ENCODE measurements around the gene DEPDC5. TPM values are rescaled to one million over a fixed set of nuclear protein-coding genes. Genes with fewer than 3 reads are reported as not detected.
A peak's percentile ranks its signal among the peaks of the same experiment; 100 is the strongest.

The DEPDC5 gene
- polyA plus RNA-seq, 1 donor: 12.0 TPM

DNA sequence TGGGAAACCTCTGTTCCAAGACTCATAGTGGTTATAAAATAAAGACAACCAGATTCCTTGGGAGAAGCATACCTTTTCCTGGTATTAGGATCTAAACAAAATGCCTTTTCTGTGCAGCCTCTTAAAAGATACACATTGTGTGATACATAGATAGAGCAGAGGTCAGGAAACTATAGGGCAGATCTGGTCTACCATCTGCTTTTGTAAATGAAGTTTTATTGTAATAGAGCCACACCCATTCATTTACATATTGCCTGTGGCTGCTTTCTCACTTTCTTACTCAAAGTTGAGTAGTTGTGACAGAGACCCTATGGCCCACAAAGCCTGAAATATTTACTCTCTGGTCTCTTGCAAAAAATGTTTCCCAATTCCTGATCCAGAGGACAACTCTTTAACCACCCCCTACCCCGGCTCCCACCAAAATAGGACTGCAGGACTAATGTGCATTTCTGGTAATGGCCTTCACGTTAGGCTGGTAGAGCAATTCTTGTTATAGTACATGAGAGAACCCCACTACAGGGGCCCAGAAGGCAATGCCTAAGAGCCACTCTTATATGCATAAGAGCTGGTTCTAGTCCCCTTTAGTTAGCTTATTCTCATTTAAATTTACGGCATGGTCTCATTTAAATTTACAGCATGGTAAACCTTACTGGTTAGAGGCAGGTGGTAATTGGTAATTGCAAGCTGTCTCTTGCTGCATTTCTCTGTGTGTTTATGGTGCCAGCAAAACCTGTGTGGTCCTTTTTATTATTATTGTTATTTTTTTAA is 113.8 kb downstream of the DEPDC5 start:
- Histone ChIP-seq H3K36me3 (ENCODE audit: control insufficient read depth, insufficient read depth, low read length) (peaks cover 36% of the 10 kb centered on the region), H3K4me1 (ENCODE audit: control insufficient read depth, insufficient read depth, low read length) (no peaks in the 10 kb centered on the region), H3K9me3 (ENCODE audit: control insufficient read depth, low read depth, low read length) (no peaks in the 10 kb centered on the region), H3K27ac (ENCODE audit: low read length) (no peak overlapping the region), H3K27me3 (ENCODE audit: control insufficient read depth, insufficient read depth, low read length) (no peaks in the 10 kb centered on the region), H3K4me3 (ENCODE audit: low read length) (no peak overlapping the region)
- no CpG with 5 or more reads among the region's 3 CpGs for WGBS (ENCODE audit: insufficient coverage, low lambda C conversion rate)
- no peak for DNase-seq

- Histone ChIP-seq H3K4me1 (ENCODE audit: control insufficient read depth, insufficient read depth, low read length) (no peaks in the 10 kb centered on the region), H3K27ac (ENCODE audit: low read length) (no peak overlapping the region), H3K27me3 (ENCODE audit: control insufficient read depth, insufficient read depth, low read length) (no peaks in the 10 kb centered on the region), H3K36me3 (ENCODE audit: control insufficient read depth, insufficient read depth, low read length) (peaks cover 42% of the 10 kb centered on the region), H3K9me3 (ENCODE audit: control insufficient read depth, low read depth, low read length) (no peaks in the 10 kb centered on the region), H3K4me3 (ENCODE audit: low read length) (no peak overlapping the region)
- 100% methylated on average over 2 of the region's 5 CpGs for WGBS (ENCODE audit: insufficient coverage, low lambda C conversion rate)
- DNase-seq: no peak
These were observed 115.9 kb downstream of the DEPDC5 start for GRCh38 chr22:31869739-31870138.

GRCh38 chr22:31870890-31871289 is 117.1 kb downstream of the DEPDC5 start:
- Histone ChIP-seq H3K27me3 (ENCODE audit: control insufficient read depth, insufficient read depth, low read length) (no peaks in the 10 kb centered on the region), H3K27ac (ENCODE audit: low read length) (no peak overlapping the region), H3K4me1 (ENCODE audit: control insufficient read depth, insufficient read depth, low read length) (no peaks in the 10 kb centered on the region), H3K9me3 (ENCODE audit: control insufficient read depth, low read depth, low read length) (no peaks in the 10 kb centered on the region), H3K36me3 (ENCODE audit: control insufficient read depth, insufficient read depth, low read length) (peaks cover 43% of the 10 kb centered on the region), H3K4me3 (ENCODE audit: low read length) (no peak overlapping the region)
- DNase-seq: no peak
- 60% methylated on average over 1 of the region's 6 CpGs for WGBS (ENCODE audit: insufficient coverage, low lambda C conversion rate)

DNA sequence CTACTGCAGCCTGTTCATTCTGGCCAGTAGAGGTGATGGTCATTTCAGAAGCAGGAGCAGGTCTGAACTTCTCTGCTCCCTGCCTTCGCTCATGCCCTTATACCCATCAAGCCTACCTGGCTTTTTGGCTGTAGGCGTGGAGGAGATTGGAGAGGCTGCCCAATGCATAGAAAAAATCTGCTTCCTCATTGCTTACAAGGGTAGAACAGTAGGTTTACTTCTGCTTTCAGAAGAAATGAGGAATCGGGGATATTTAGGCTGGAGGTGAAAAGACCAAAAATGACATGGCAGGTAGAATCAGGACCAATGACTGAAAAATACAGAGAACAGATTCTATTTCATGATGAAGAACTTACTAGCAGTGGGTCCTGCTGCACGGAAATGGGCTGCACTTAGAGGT is 117.7 kb downstream of the DEPDC5 start:
- 90% methylated on average over 2 of the region's 4 CpGs for WGBS (ENCODE audit: insufficient coverage, low lambda C conversion rate)
- H3K27ac ChIP-seq (ENCODE audit: low read length): no peak overlapping the region

DNA sequence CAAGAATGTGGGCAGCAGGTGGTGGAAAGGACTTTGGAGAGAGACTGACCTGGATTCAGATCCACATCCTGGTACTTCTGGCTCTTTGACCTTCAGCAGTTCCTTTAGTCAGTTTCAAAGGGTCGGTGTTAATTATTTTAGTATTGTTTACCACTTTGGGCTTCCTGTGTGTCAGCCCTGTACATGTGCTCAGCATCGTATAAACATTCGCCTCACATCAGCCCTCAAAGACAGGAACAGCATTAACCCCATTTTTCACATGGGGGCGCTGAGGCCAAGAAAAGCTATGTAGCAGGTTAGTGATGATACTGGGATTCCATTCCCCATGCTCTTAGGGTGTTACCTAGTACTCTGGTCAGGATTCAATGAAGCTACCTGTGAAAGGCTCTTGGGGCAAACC is 118.4 kb downstream of the DEPDC5 start:
- WGBS (ENCODE audit: insufficient coverage, low lambda C conversion rate): no CpG with 5 or more reads among the region's 4 CpGs
- H3K4me3 ChIP-seq (ENCODE audit: low read length): no peak overlapping the region
- DNase-seq: peak in 1 of 2 donors; percentile 42
- no peak overlapping the region for H3K27ac ChIP-seq (ENCODE audit: low read length)
- no peaks in the 10 kb centered on the region for H3K27me3 ChIP-seq (ENCODE audit: control insufficient read depth, insufficient read depth, low read length)
- no peaks in the 10 kb centered on the region for H3K4me1 ChIP-seq (ENCODE audit: control insufficient read depth, insufficient read depth, low read length)
- H3K36me3 ChIP-seq (ENCODE audit: control insufficient read depth, insufficient read depth, low read length): peaks cover 48% of the 10 kb centered on the region
- no peaks in the 10 kb centered on the region for H3K9me3 ChIP-seq (ENCODE audit: control insufficient read depth, low read depth, low read length)

More for the DNA sequence above, 117.7 kb downstream of the DEPDC5 start:
- Histone ChIP-seq H3K4me3 (ENCODE audit: low read length) (no peak overlapping the region), H3K27me3 (ENCODE audit: control insufficient read depth, insufficient read depth, low read length) (no peaks in the 10 kb centered on the region), H3K36me3 (ENCODE audit: control insufficient read depth, insufficient read depth, low read length) (peaks cover 44% of the 10 kb centered on the region), H3K4me1 (ENCODE audit: control insufficient read depth, insufficient read depth, low read length) (no peaks in the 10 kb centered on the region), H3K9me3 (ENCODE audit: control insufficient read depth, low read depth, low read length) (no peaks in the 10 kb centered on the region)
- DNase-seq: no peak

DNA sequence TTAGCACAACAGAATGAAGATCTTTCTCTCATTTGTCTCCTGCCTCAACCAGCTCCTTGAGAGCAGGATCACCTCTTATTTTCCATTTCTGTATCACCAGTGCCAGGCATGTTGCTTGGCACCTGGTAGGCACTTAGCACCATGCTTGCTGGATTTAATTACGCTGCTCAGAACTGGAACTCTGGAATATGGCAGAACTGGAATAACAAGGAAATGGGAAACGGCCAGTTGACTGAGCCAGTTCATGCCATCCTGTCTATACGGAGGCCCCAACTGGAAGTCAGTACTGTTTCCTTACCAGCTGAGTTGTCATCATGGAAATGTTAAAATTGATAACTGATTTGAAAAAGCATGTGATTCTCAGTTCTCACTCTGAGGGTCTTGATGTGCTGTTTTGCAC is 121.0 kb downstream of the DEPDC5 start:
- DNase-seq: no peak
- Histone ChIP-seq H3K9me3 (ENCODE audit: control insufficient read depth, low read depth, low read length) (no peaks in the 10 kb centered on the region), H3K4me3 (ENCODE audit: low read length) (no peak overlapping the region), H3K36me3 (ENCODE audit: control insufficient read depth, insufficient read depth, low read length) (peaks cover 46% of the 10 kb centered on the region), H3K4me1 (ENCODE audit: control insufficient read depth, insufficient read depth, low read length) (no peaks in the 10 kb centered on the region), H3K27ac (ENCODE audit: low read length) (no peak overlapping the region), H3K27me3 (ENCODE audit: control insufficient read depth, insufficient read depth, low read length) (no peaks in the 10 kb centered on the region)
- WGBS (ENCODE audit: insufficient coverage, low lambda C conversion rate): no CpG with 5 or more reads among the region's 3 CpGs

DNA sequence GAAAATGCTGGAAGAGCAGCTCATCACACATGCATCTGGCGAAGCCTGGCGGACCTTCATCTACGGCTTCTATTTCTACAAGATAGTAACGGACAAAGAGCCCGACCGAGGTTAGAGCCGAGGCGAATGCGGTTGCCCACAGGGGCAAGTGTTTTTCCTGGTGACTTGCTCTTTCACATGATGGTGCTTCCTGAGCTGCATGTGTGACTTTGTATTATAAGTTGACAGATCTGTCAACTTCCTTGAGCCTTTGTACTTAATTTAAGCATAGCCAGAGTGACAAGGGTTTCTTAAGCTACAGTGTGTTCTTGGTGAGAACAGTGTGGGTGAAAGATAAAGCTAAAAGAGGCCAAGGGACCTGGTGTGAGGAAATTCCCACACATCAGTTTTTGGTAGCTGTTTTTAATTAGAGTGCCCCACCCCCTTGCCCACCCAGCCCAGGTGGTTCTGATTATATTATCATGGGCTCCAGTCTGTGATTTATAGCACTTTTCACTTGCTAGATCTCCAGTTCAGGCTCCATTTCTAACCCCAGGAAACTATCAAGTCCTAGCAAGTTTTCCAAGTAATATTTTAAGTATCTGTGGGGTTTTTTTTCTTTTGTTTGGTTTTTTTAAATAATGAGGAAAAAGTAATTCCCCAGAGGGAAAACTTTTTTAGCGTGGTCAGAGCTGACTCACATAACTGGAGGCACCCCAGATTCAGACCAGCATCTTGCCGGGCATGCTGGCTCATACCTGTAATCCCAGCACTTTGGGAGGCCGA is 122.5 kb downstream of the DEPDC5 start:
- Histone ChIP-seq H3K9me3 (ENCODE audit: control insufficient read depth, low read depth, low read length) (no peaks in the 10 kb centered on the region), H3K4me3 (ENCODE audit: low read length) (no peak overlapping the region), H3K36me3 (ENCODE audit: control insufficient read depth, insufficient read depth, low read length) (peaks cover 40% of the 10 kb centered on the region), H3K4me1 (ENCODE audit: control insufficient read depth, insufficient read depth, low read length) (no peaks in the 10 kb centered on the region), H3K27me3 (ENCODE audit: control insufficient read depth, insufficient read depth, low read length) (no peaks in the 10 kb centered on the region), H3K27ac (ENCODE audit: low read length) (no peak overlapping the region)
- no CpG with 5 or more reads among the region's 12 CpGs for WGBS (ENCODE audit: insufficient coverage, low lambda C conversion rate)
- DNase-seq: no peak

DNA sequence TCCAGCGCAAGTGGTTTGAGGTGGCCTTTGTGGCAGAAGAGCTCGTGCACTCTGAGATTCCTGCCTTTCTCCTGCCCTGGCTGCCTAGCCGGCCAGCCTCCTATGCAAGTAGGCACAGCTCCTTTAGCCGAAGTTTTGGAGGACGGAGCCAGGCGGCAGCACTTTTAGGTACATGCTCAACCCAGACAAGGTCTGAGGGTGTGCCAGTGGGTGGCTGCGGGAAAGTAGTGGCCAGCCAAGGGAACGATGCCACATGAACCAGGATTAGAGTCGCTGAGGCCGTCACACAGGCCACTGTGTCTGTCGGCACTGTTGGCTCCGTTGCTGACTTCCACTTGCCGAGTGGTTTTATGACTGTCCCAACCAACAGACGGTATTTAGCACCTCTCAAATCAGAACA is 125.8 kb downstream of the DEPDC5 start:
- peaks cover 38% of the 10 kb centered on the region for H3K36me3 ChIP-seq (ENCODE audit: control insufficient read depth, insufficient read depth, low read length)
- H3K27ac ChIP-seq (ENCODE audit: low read length): no peak overlapping the region
- no peak overlapping the region for H3K4me3 ChIP-seq (ENCODE audit: low read length)
- no CpG with 5 or more reads among the region's 14 CpGs for WGBS (ENCODE audit: insufficient coverage, low lambda C conversion rate)
- peaks cover 5% of the 10 kb centered on the region for H3K4me1 ChIP-seq (ENCODE audit: control insufficient read depth, insufficient read depth, low read length)
- H3K27me3 ChIP-seq (ENCODE audit: control insufficient read depth, insufficient read depth, low read length): no peaks in the 10 kb centered on the region
- DNase-seq: no peak
- H3K9me3 ChIP-seq (ENCODE audit: control insufficient read depth, low read depth, low read length): no peaks in the 10 kb centered on the region

DNA sequence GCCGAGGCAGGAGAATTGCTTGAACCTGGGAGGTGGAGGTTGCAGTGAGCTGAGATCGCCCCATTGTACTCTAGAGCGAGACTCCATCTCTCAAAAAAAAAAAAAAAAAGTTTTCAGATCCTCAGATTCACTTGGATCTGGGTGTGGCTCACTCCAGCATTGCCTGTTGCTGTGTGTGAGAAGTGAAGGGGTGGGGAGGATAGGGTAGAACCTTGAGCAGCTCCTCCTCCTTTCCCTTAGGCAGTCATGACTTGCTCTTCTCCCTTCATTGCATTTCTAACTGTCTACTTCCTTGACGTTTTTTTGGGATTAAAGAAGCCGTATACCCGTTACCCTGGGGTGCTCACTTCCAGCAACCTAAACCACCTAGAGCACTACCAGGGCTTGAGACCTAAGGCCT is 127.4 kb downstream of the DEPDC5 start:
- peak in 1 of 2 donors; percentile 24 for DNase-seq
- Histone ChIP-seq H3K4me1 (ENCODE audit: control insufficient read depth, insufficient read depth, low read length) (peaks cover 5% of the 10 kb centered on the region), H3K9me3 (ENCODE audit: control insufficient read depth, low read depth, low read length) (no peaks in the 10 kb centered on the region), H3K36me3 (ENCODE audit: control insufficient read depth, insufficient read depth, low read length) (peaks cover 38% of the 10 kb centered on the region), H3K27me3 (ENCODE audit: control insufficient read depth, insufficient read depth, low read length) (no peaks in the 10 kb centered on the region), H3K27ac (ENCODE audit: low read length) (no peak overlapping the region), H3K4me3 (ENCODE audit: low read length) (no peak overlapping the region)
- WGBS (ENCODE audit: insufficient coverage, low lambda C conversion rate): 40% methylated on average over 1 of the region's 6 CpGs

GRCh38 chr22:31881865-31882264 is 128.0 kb downstream of the DEPDC5 start:
- H3K27ac ChIP-seq (ENCODE audit: low read length): no peak overlapping the region
- peaks cover 5% of the 10 kb centered on the region for H3K4me1 ChIP-seq (ENCODE audit: control insufficient read depth, insufficient read depth, low read length)
- no peaks in the 10 kb centered on the region for H3K9me3 ChIP-seq (ENCODE audit: control insufficient read depth, low read depth, low read length)
- H3K27me3 ChIP-seq (ENCODE audit: control insufficient read depth, insufficient read depth, low read length): no peaks in the 10 kb centered on the region
- 50% methylated on average over 1 of the region's 3 CpGs for WGBS (ENCODE audit: insufficient coverage, low lambda C conversion rate)
- H3K4me3 ChIP-seq (ENCODE audit: low read length): no peak overlapping the region
- peaks cover 33% of the 10 kb centered on the region for H3K36me3 ChIP-seq (ENCODE audit: control insufficient read depth, insufficient read depth, low read length)
- peak; percentile 44 to 72 for DNase-seq
